ENCODE data around the gene ISX. TPM values are rescaled to one million over a fixed set of nuclear protein-coding genes. Genes with fewer than 3 reads are reported as not detected.
A peak's percentile ranks its signal among the peaks of the same experiment; 100 is the strongest.
"Not testable (repeated sequence)": the region's sequence is repeated elsewhere in the genome, so short reads cannot be mapped to it uniquely, and the experiment has no call there.

Gene ISX
- total RNA-seq: not detected

- no peaks in the 10 kb centered on the region for H3K36me3 Mint-ChIP-seq
- DNase-seq: no peak
- H3K27ac Mint-ChIP-seq: peak within 1 kb of the TSS; percentile 33
- peaks cover 14% of the 10 kb centered on the region for H3K4me1 Mint-ChIP-seq
- H3K9me3 Mint-ChIP-seq (ENCODE audit: low read depth): no peaks in the 10 kb centered on the region
- CTCF ChIA-PET: no interaction called here
- no peak for ATAC-seq
- H3K27me3 Mint-ChIP-seq: no peaks in the 10 kb centered on the region
- H3K4me3 Mint-ChIP-seq: no peak within 1 kb of the TSS
Measured at GRCh38 chr22:35065796-35066218, at the start of gene ISX. TSS of gene ISX (plus strand) at chr22:35066158. CDS start at chr22:35067088, 930 bp downstream.

GRCh38 chr22:35016909-35017308 is 49.0 kb upstream of the ISX start:
- no peak overlapping the region for H3K4me3 Mint-ChIP-seq
- DNase-seq: no peak

GRCh38 chr22:35018995-35019394 is 47.0 kb upstream of the ISX start:
- CTCF ChIA-PET: interaction anchor here (1.1 kb wide), 1 partner anchor 132 kb away, joined by 4 read pairs; no protein-coding TSS in a partner anchor

More at GRCh38 chr22:35016909-35017308, 49.0 kb upstream of the ISX start:
- H3K27ac Mint-ChIP-seq: no peak overlapping the region
- CTCF ChIA-PET: no interaction called here
- H3K9me3 Mint-ChIP-seq (ENCODE audit: low read depth): no peaks in the 10 kb centered on the region
- H3K27me3 Mint-ChIP-seq: no peaks in the 10 kb centered on the region
- no peaks in the 10 kb centered on the region for H3K4me1 Mint-ChIP-seq
- H3K36me3 Mint-ChIP-seq: no peaks in the 10 kb centered on the region
- no peak for ATAC-seq

GRCh38 chr22:35020517-35020916 is 45.4 kb upstream of the ISX start:
- CTCF ChIA-PET: no interaction called here
- no peak for DNase-seq
- no peak for ATAC-seq
- no peak overlapping the region for H3K27ac Mint-ChIP-seq
- H3K36me3 Mint-ChIP-seq: no peaks in the 10 kb centered on the region
- H3K9me3 Mint-ChIP-seq (ENCODE audit: low read depth): no peaks in the 10 kb centered on the region
- H3K4me3 Mint-ChIP-seq: no peak overlapping the region
- no peaks in the 10 kb centered on the region for H3K27me3 Mint-ChIP-seq
- H3K4me1 Mint-ChIP-seq: no peaks in the 10 kb centered on the region

More at GRCh38 chr22:35018995-35019394, 47.0 kb upstream of the ISX start:
- Mint-ChIP-seq H3K36me3 (no peaks in the 10 kb centered on the region), H3K27me3 (no peaks in the 10 kb centered on the region), H3K27ac (no peak overlapping the region), H3K9me3 (ENCODE audit: low read depth) (no peaks in the 10 kb centered on the region), H3K4me1 (no peaks in the 10 kb centered on the region), H3K4me3 (no peak overlapping the region)
- no peak for DNase-seq
- ATAC-seq: no peak

- H3K4me3 Mint-ChIP-seq: no peak overlapping the region
- CTCF ChIA-PET: no interaction called here
- H3K9me3 Mint-ChIP-seq (ENCODE audit: low read depth): no peaks in the 10 kb centered on the region
Measured at GRCh38 chr22:35021161-35021560, 44.8 kb upstream of the ISX start.

GRCh38 chr22:35022291-35022690 is 43.7 kb upstream of the ISX start:
- ATAC-seq: no peak
- no peak overlapping the region for H3K4me3 Mint-ChIP-seq
- CTCF ChIA-PET: no interaction called here

More at GRCh38 chr22:35021161-35021560, 44.8 kb upstream of the ISX start:
- ATAC-seq (no peak), DNase-seq (no peak)
- Mint-ChIP-seq H3K4me1 (no peaks in the 10 kb centered on the region), H3K27ac (no peak overlapping the region), H3K36me3 (no peaks in the 10 kb centered on the region), H3K27me3 (no peaks in the 10 kb centered on the region)

GRCh38 chr22:35023692-35024363 is 42.1 kb upstream of the ISX start:
- peaks cover 8% of the 10 kb centered on the region for H3K27me3 Mint-ChIP-seq
- no peak overlapping the region for H3K27ac Mint-ChIP-seq
- CTCF ChIA-PET: interaction anchor here (1.2 to 1.3 kb wide), 4 partner anchors 10 to 1722 kb away, joined by 3 to 6 read pairs (median 4); no protein-coding TSS in a partner anchor
- no peaks in the 10 kb centered on the region for H3K4me1 Mint-ChIP-seq
- no peaks in the 10 kb centered on the region for H3K9me3 Mint-ChIP-seq (ENCODE audit: low read depth)
- DNase-seq (peak; percentile 70), ATAC-seq (no peak)
- H3K4me3 Mint-ChIP-seq: no peak overlapping the region
- no peaks in the 10 kb centered on the region for H3K36me3 Mint-ChIP-seq

More at GRCh38 chr22:35022291-35022690, 43.7 kb upstream of the ISX start:
- Mint-ChIP-seq H3K27ac (no peak overlapping the region), H3K9me3 (ENCODE audit: low read depth) (no peaks in the 10 kb centered on the region), H3K36me3 (no peaks in the 10 kb centered on the region), H3K27me3 (peaks cover 3% of the 10 kb centered on the region), H3K4me1 (no peaks in the 10 kb centered on the region)
- no peak for DNase-seq

GRCh38 chr22:35024364-35024692 is 41.6 kb upstream of the ISX start:
- H3K36me3 Mint-ChIP-seq: no peaks in the 10 kb centered on the region
- no peaks in the 10 kb centered on the region for H3K4me1 Mint-ChIP-seq
- no peak overlapping the region for H3K27ac Mint-ChIP-seq
- DNase-seq: no peak
- CTCF ChIA-PET: interaction anchor here (0.6 to 1.3 kb wide), 5 partner anchors 11 to 1722 kb away, joined by 3 to 6 read pairs (median 3); no protein-coding TSS in a partner anchor
- H3K4me3 Mint-ChIP-seq: no peak overlapping the region
- no peaks in the 10 kb centered on the region for H3K9me3 Mint-ChIP-seq (ENCODE audit: low read depth)
- H3K27me3 Mint-ChIP-seq: peaks cover 10% of the 10 kb centered on the region
- ATAC-seq: no peak

GRCh38 chr22:35030112-35030511 is 35.8 kb upstream of the ISX start:
- H3K36me3 Mint-ChIP-seq; H3K4me3 Mint-ChIP-seq; H3K4me1 Mint-ChIP-seq; CTCF ChIA-PET; DNase-seq; ATAC-seq; H3K27ac Mint-ChIP-seq; H3K9me3 Mint-ChIP-seq (ENCODE audit: low read depth): not testable (repeated sequence)
- H3K27me3 Mint-ChIP-seq: peaks cover 16% of the 10 kb centered on the region

- H3K9me3 Mint-ChIP-seq (ENCODE audit: low read depth): no peaks in the 10 kb centered on the region
- ATAC-seq: no peak
- DNase-seq: no peak
- peaks cover 13% of the 10 kb centered on the region for H3K27me3 Mint-ChIP-seq
- H3K4me1 Mint-ChIP-seq: no peaks in the 10 kb centered on the region
- H3K27ac Mint-ChIP-seq: no peak overlapping the region
- H3K36me3 Mint-ChIP-seq: no peaks in the 10 kb centered on the region
- no peak overlapping the region for H3K4me3 Mint-ChIP-seq
- CTCF ChIA-PET: no interaction called here
Measured at GRCh38 chr22:35032571-35032970, 33.4 kb upstream of the ISX start.

- H3K4me1 Mint-ChIP-seq: no peaks in the 10 kb centered on the region
- H3K4me3 Mint-ChIP-seq: no peak overlapping the region
- no peak for ATAC-seq
- H3K27me3 Mint-ChIP-seq: peaks cover 8% of the 10 kb centered on the region
- CTCF ChIA-PET: no interaction called here
- H3K36me3 Mint-ChIP-seq: no peaks in the 10 kb centered on the region
- DNase-seq: no peak
- H3K9me3 Mint-ChIP-seq (ENCODE audit: low read depth): no peaks in the 10 kb centered on the region
- no peak overlapping the region for H3K27ac Mint-ChIP-seq
Measured at GRCh38 chr22:35033635-35034296, 32.2 kb upstream of the ISX start.

GRCh38 chr22:35034963-35035362 is 31.0 kb upstream of the ISX start:
- no peak for ATAC-seq
- peaks cover 5% of the 10 kb centered on the region for H3K27me3 Mint-ChIP-seq
- H3K36me3 Mint-ChIP-seq: no peaks in the 10 kb centered on the region
- no peak overlapping the region for H3K27ac Mint-ChIP-seq
- no peaks in the 10 kb centered on the region for H3K9me3 Mint-ChIP-seq (ENCODE audit: low read depth)
- no peaks in the 10 kb centered on the region for H3K4me1 Mint-ChIP-seq
- DNase-seq: no peak
- H3K4me3 Mint-ChIP-seq: no peak overlapping the region
- CTCF ChIA-PET: no interaction called here

- Mint-ChIP-seq H3K4me1 (no peaks in the 10 kb centered on the region), H3K4me3 (no peak overlapping the region), H3K27me3 (no peaks in the 10 kb centered on the region), H3K36me3 (no peaks in the 10 kb centered on the region), H3K27ac (no peak overlapping the region), H3K9me3 (ENCODE audit: low read depth) (no peaks in the 10 kb centered on the region)
- ATAC-seq: no peak
- CTCF ChIA-PET: no interaction called here
- no peak for DNase-seq
Measured at GRCh38 chr22:35037089-35037488, 28.9 kb upstream of the ISX start.

- no peak overlapping the region for H3K27ac Mint-ChIP-seq
- no peak for ATAC-seq
- no peak overlapping the region for H3K4me3 Mint-ChIP-seq
- no peak for DNase-seq
- H3K4me1 Mint-ChIP-seq: no peaks in the 10 kb centered on the region
- no peaks in the 10 kb centered on the region for H3K36me3 Mint-ChIP-seq
- H3K9me3 Mint-ChIP-seq (ENCODE audit: low read depth): no peaks in the 10 kb centered on the region
- CTCF ChIA-PET: no interaction called here
- no peaks in the 10 kb centered on the region for H3K27me3 Mint-ChIP-seq
Measured at GRCh38 chr22:35039625-35040024, 26.3 kb upstream of the ISX start.

Measured in activated CD8-positive, alpha-beta memory T cell treated with anti-CD3 and anti-CD28 coated beads, Interleukin-2, amount 10 ng/mL, durations not matched to agents 7 days and 5 days (primary cell).